HG03196 (cell line): Measurements from ENCODE around the gene SLAMF8.
A peak's percentile ranks its signal among the peaks of the same experiment; 100 is the strongest.

Experiments
- ATAC-seq: cut with Tn5 transposase; IDR thresholded peaks from one replicate; pipeline ENCODE4 v1.9.1; 2021; ENCODE audit not compliant: unreplicated experiment

SLAMF8 gene

DNA sequence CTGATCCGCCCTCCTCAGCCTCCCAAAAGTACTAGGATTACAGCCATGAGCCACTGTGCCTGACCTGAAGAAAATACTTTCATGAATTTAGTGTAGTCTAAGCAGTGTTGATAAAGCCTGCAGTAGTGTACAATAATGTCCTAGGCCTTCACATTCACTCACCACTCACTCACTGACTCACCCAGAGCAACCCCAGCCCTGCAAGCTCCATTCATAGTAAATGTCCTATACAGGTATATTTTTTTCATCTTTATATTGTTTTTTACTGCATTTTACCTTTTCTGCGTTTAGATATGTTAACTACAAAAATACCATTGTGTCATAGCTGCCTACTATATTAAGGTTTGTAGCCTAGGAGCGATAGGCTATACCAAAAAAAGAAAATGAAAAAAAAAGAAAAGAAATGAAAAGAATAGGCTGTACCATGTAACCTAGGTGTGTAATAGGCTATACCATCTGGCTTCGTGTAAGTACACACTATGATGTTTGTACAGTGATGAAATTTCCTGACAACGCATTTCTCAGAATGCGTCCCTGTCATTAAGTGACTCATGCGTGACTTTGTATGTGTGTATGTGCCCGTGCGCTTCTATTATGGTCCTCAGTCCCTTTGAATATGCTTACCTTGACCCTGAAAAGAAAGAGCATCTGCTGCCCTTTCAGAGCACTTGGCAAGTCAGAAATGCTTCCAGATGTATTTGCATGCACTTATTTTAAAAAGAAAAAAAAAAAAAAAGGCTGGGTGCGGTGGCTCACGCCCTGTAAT is 9.2 kb upstream of the SLAMF8 start:
- no peak for ATAC-seq

DNA sequence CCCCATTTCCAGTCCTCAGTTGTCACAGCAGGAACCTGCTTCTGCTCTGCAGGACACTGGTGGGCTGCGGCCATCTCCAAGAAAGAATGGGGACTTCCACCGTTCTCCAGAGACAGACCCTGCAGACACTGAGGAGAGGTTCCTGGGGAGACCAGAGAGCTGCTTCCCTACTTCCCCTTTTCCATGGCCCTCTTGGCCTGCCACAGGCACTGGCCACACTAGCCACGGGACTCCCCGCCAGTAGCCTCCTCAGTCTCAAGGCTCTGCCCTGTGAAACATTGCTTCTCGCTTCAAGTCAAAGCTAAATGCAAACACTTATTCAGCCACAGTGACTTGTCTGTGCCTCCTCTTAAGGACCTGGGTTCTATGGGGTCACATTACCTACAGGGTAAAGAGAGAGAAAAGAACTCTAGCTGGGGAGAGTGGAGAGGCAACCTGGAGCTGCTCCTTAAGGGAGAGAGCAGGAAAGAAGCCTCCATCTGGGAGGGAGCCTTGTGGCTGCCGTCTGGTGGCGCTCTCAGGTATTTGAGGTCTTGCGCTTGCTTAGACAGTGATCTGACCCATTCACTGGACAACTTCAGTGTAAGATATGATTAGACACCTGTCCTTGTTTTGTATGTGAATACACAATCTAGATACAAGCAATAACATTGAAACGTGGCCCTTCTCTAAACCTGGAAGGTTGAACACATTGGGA is 5.4 kb upstream of the SLAMF8 start:
- ATAC-seq = no peak

DNA sequence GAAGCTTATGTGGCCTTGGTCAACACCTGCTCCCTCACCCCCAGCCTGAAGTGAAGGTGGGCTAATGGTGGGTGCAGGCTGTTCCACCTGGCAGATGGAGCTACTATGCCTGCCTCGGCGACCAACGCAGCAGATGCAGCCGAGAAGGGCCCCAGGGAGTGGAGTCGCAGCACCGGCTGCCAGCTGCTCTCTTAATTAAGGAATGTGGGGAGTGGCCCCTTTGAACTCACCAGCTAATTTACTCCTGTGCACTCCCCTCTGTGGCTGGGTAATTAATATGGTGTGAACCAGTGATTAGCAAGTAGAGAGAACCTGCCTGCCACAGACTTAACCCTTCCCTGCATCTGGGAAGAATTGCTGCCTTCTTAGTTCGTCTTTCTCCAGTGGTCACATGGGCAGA is 3.3 kb upstream of the SLAMF8 start:
- no peak for ATAC-seq

DNA sequence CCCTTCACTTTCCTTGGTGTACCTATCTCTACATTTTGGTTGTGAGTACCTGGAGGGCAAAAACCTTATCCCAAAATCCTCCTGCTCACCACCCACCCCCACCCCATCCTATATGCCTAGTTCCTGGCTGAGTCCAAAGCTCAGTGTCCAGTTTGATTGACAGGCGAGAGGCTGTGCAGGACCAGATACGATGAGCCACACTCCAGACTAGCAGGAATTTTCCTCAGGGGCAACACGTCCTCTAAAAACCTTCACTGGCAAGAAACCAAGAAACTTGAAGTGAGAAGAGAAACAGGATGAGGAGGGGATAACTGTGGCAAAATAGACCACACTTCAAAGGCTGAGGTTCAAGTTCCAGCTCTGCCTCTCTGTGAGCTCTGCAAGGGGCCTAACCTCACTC is 1.1 kb upstream of the SLAMF8 start:
- no peak for ATAC-seq

DNA sequence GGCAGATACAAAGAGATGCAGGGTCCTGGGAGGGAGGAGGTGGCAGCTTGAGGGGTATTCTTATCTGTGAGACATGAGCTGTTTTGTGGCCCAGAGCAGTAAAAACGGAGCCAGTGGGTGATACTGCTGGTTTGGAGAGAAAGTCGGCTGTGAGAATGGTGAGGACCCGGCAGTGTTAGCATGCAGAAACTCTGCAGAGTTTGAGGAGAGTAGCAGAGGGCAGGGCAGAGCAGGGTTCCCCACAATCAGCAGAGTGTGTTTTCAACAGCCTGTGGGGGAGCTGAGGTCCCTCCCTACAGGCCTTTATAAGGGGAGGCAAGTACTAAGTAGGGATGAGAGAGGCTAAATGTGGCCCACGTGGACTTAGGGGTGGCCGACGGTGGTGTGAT is 423 bp downstream of the SLAMF8 start:
- ATAC-seq = no peak

DNA sequence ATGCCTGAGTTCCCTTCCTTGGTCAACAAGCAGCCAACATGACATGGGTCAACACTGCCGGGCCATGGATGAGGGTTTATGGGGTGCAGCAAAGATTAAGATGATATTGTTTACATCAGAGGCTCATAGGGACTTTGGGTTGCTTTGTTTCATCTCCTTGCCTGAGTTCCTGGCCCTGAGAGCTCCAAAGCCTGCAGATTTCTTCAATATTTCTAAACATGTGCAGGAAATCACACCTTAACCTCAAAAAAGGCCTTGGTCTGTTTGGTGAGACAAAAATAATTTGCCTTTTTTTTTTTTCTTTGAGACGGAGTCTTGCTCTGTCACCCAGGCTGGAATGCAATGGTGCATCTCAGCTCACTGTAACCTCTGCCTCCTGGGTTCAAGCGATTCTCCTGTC is 876 bp downstream of the SLAMF8 start:
- no peak for ATAC-seq

DNA sequence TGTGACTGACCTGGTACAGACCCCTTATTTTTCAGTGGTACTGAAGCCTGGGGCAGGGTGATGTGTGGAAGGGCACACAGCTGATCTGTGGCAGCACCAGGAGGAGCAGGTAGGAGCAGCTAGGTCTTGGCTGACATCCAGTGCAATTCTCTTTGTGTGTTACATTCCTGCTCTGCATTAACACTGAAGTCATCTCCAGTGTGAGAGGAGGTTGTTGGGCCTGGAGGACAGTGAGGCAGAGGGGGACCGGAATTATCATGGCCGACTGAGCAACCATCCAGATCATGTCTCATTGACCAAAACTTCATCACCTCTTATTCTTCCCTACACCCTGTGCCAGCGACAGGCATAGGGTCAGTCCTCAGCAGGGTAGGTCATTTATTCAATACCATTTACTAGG is 1.5 kb downstream of the SLAMF8 start:
- ATAC-seq = no peak

DNA sequence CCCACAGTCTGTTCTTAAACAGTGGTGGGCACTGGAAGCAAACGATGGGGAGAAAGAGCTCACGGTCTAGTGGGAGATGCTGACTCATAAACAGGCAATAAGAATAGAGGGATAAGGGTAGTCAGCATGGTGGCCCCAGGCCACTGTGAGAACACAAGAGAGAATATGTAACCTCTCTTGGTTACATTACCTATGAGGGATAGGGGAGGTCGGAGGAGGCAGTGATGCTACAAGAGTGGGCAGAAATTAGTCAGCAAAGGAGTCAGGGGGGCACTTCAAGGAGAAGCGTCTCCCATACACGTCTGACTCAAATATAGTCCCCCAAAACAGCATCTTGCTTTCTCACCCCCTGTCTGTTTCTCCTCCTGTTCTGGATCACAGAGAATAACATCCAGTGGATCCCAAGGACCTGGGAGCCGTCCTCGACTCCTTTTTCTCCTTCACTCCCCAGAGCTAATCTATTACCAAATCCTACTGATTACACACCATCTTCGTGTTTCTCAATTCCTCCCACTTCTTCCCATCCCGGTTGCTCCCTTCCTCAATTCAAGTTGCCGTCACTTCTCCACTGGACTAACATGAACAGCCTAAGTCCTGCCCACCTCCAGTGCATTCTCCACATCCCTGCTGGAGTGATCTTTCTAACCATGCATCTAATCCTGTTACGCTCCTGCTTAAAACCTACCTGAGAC is 2.1 kb downstream of the SLAMF8 start:
- no peak for ATAC-seq

DNA sequence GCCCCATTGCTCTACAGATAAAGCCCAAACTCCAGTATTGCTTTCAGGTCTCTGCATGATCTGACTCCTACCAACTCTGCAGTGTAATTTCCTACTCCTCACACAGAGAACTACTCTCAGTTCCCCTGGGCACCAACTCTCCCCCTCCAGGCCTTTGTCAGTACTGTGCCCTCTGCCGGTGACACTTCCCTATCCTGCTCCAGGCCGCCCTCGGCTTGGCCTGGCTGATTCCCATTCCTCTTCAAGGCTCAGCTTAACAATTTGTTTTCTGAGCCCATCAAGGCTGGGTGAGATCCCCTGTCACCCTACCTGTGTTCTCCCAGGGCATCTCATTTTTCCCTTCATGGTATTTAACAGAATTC is 2.6 kb downstream of the SLAMF8 start:
- peak; percentile 73 for ATAC-seq

DNA sequence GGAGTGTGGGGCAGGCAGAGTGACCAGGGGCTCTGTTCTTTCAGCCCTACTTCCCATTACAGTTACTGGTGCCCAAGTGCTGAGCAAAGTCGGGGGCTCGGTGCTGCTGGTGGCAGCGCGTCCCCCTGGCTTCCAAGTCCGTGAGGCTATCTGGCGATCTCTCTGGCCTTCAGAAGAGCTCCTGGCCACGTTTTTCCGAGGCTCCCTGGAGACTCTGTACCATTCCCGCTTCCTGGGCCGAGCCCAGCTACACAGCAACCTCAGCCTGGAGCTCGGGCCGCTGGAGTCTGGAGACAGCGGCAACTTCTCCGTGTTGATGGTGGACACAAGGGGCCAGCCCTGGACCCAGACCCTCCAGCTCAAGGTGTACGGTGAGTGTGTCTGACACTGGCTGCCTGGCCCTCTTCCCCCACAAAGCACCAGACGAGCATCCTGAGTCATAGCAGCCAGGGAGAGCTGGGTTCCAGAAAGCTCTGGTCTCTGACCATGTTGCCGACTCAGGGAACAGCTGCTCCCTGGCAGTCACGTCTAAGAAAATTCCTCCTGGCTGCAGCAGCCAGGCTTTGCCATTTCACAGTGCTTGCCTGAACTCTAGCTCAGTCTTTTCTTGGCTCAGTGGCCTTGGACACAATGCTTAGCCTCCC is 3.3 kb downstream of the SLAMF8 start:
- no peak for ATAC-seq

DNA sequence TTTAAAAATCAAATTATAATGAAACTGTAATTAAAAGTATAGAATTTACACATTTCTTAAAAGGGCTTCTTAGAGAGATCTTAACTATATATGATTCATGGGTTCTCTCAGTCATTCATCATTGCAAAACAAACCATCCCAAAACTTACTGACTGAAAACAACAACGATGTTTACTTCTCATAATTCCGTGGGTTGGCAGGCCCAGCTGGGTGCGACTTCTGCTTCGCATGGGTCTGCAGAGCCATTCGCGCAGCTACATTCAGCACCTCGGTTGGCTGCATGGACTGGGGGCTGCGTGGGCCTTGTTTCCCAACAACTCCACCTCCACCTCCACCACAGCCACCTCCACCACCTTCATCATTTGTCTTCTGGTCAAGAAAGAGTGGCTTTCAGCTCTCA is 4.0 kb downstream of the SLAMF8 start:
- ATAC-seq = no peak

DNA sequence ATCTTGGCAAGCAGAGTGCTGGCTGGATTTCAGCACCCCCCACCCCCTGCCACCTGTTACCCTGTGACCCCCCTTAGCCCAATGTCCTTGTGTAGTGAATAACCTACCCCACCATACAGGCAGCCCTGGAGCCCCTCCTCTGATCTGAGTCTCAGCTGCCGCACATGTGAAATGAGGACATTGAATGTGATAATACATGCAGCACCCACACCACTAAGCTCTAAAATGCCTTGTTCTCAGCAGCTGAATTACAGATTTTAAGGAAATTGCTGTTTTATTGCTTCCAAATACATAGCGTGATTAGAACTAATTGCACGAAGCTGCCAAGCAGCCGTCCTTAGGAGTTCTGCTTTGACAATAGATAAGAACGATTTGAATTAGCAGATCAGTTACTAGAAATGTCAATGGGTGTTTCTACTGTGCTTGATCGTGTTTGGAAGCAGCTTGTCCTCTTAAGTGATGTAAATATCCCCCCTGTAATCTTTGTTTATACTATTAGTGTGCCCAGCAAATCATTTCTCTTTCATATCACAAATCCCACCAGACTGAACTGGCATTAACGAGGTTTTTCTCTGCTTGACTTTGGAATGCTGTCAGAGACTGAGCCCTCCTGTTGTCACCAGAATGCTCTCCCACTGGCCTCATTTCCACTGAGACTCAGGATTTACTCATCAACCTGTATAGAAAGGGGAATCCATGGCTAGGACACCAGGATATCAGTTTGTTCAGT is 4.9 kb downstream of the SLAMF8 start:
- ATAC-seq = no peak

DNA sequence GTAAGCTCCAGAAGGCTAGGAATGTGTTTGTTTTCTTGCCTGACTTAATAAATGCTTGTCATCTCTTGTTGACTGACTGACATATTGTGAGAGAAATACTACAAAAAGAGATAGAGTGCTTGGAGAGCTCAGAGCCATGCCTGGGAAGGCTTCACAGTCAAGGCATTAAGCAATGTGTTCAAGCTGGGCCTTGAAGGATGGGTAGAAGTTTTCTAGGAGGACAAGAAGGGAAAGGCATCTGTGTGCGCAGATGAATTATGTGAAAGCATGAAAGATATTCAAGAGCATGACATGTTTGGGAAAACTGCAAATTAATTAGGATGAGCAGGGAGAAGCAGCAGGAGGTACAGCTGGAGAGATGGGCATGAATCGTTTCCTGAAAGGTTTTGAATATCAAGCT is 5.6 kb downstream of the SLAMF8 start:
- ATAC-seq = no peak

DNA sequence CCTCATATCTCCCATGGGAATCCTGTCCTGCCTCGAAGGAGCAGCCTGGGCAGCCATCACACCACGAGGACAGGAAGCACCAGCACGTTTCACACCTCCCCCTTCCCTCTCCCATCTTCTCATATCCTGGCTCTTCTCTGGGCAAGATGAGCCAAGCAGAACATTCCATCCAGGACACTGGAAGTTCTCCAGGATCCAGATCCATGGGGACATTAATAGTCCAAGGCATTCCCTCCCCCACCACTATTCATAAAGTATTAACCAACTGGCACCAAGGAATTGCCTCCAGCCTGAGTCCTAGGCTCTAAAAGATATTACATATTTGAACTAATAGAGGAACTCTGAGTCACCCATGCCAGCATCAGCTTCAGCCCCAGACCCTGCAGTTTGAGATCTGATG is 8.7 kb downstream of the SLAMF8 start:
- no peak for ATAC-seq

DNA sequence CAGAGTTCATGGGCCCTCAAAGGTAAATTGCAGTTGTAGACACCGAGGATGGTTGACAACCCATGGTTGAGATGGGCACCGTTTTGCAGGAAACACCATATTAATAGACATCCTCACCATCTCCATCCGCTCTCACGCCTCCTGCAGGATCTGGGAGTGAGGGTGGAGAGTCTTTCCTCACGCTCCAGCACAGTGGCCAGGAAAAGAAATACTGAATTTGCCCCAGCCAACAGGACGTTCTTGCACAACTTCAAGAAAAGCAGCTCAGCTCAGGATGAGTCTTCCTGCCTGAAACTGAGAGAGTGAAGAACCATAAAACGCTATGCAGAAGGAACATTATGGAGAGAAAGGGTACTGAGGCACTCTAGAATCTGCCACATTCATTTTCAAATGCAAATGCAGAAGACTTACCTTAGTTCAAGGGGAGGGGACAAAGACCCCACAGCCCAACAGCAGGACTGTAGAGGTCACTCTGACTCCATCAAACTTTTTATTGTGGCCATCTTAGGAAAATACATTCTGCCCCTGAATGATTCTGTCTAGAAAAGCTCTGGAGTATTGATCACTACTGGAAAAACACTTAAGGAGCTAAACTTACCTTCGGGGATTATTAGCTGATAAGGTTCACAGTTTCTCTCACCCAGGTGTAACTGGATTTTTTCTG is 9.3 kb downstream of the SLAMF8 start:
- ATAC-seq = no peak

DNA sequence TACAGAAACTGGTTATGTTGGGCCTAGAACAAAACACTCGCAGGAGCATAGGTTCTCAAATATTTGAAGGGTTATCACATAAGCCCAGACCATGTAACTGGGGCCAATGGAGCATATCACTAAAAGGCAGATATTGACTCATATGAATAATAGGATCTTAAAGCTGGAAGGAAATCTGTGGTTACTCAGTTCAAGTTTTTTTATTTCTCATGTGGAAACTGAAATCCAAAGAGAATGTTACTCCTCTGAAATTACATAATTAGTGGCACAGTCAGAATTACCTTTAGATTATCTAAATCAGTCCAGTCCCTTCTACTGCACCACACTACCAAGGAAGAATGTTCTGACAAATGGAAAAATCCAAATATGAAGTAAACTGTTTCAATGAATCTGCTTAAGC is 12.0 kb downstream of the SLAMF8 start:
- ATAC-seq = no peak

DNA sequence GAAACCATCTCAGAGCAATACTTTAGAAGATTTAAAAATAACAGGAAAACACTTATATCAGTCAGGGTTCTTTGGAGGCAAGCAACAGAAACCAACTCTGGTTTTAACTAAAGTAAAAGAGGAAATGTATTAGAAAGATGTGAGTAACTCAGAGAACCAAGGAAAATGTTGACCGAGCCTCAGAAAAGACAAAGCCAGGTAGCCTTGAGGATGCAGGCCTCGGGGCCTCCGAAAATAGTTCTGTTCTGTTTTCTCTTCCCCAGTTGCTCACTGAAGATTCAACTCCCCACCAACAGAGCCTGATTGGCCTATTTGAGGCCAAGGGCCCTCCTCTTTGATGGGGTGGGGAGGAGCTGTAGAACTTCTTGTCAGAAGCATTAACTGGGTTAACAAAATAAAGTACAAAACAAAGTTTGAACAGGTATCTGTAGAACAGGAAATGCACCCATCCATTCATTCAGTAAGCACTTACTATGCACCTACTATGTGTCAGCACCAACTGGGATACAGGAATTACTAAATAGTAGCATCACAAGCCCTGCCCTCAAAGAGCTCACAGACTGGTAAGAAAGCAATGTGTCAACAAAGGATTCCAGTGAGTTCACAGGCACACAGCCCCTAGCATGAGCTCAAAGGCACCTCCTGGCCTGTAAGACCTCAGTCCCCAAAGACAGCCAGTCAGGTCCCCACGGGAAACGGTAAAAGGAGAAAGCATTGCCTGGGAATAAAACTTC is 12.6 kb downstream of the SLAMF8 start:
- peak; percentile 53 for ATAC-seq

DNA sequence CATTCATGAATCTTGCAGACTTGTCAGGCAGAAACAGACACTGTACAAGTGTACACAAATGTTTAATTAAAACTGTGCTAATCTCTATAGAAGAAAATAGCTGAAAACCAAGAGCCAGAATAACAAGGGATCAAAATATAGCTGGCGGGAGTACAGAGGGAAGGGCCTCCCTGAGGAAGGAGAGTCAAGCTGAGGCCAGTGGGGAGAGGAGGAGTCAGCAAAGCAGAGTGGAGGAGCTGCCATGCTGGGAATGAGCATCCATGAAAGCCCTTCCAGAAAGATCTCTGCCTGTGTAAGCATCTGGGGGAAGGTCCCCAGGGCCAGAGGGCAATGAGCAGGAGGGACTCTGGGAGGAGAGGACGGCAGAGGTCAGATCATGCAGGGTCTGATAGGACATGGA is 15.1 kb downstream of the SLAMF8 start:
- ATAC-seq = no peak

DNA sequence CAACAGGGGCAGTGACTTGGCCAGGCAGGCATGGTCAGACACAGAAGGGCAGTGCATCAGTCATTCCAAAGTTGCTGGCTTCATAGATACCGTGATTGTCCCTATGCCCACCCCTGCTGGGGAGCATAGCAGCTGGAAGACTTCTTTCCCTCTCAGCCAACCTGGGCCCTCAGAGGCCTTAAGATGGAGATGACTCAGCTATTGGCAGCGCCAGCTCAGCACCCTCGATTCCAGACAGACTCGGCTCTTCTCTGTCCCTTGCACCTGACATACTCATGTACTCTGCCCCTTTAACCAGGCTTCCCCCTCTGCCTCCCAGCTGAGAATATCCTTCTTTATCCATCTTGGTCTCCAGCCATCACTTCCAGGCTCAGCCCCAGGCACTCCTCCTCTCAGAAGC is 16.8 kb downstream of the SLAMF8 start:
- no peak for ATAC-seq
